ENCODE results near the gene PDGFD. TPM values are rescaled to one million over a fixed set of nuclear protein-coding genes. Genes with fewer than 3 reads are reported as not detected.

The PDGFD gene
- total and polyA plus RNA-seq, 2 donors (not counting 3 experiments of a cell fraction or from before 2014, with no cell fraction given): 6.3 to 13.1 TPM

GRCh38 chr11:104098555-104098954, 65.4 kb downstream of the PDGFD start:
- no peak overlapping the region for H3K4me2 ChIP-seq (ENCODE audit: insufficient read depth, low read length)
- intact Hi-C loops (cut with micrococcal nuclease) (no loop called here), dilution Hi-C loops (cut with MboI; ENCODE audit: extremely low pct_ligation_motif_present, low sequenced_read_pairs) (no loop called here)
- no peaks in the 10 kb centered on the region for H3K79me2 ChIP-seq (ENCODE audit: control insufficient read depth, insufficient read depth, low read length)
- H4K20me1 ChIP-seq (replicated peaks; ENCODE audit: control insufficient read depth, extremely low read depth, insufficient read depth, low read length): no peaks in the 10 kb centered on the region
- no peaks in the 10 kb centered on the region for H3K27me3 ChIP-seq (ENCODE audit: control insufficient read depth in 2 of 2, insufficient read depth in 2 of 2, low read length in 2 of 2)
- POLR2A ChIA-PET: no interaction called here
- BruUV-seq (replicated peaks): no TSS peak
- H3K9me1 ChIP-seq (replicated peaks; ENCODE audit: control insufficient read depth, extremely low read depth, insufficient read depth, low read length): no peaks in the 10 kb centered on the region
- H3K4me1 ChIP-seq (ENCODE audit: control insufficient read depth, extremely low read depth, insufficient read depth, low read length): no peaks in the 10 kb centered on the region
- no peak overlapping the region for H3K4me3 ChIP-seq (replicated peaks in 1 of 3; ENCODE audit: insufficient read depth in 1 of 3, low read depth in 1 of 3, low read length in 3 of 3)
- H3K9ac ChIP-seq (replicated peaks; ENCODE audit: extremely low read depth, insufficient read depth, low read length): no peak overlapping the region
- no peaks in the 10 kb centered on the region for H3K36me3 ChIP-seq (ENCODE audit: control insufficient read depth in 2 of 2, extremely low read depth in 1 of 2, insufficient read depth in 2 of 2, low read length in 2 of 2)
- DNase-seq (ENCODE audit: low read depth, low spot score) (no peak), FAIRE-seq (no peak)
- CTCF ChIA-PET: interaction anchor here (0.6 kb wide), 1 partner anchor 416 kb away, joined by 3 read pairs; no protein-coding TSS in a partner anchor
- H3K27ac ChIP-seq (ENCODE audit: insufficient read depth, low read depth, low read length): no peak overlapping the region
- no peaks in the 10 kb centered on the region for H3K9me3 ChIP-seq (replicated peaks; ENCODE audit: control insufficient read depth, insufficient read depth, low read length)
- H2AFZ ChIP-seq (ENCODE audit: low read depth, low read length): no peak overlapping the region
- TF ChIP-seq POLR2AphosphoS5 (IDR thresholded peaks at IDR 0.05; ENCODE audit: insufficient read depth, low read depth, low read length): no peak
- TF ChIP-seq JUN (IDR thresholded peaks at IDR 0.05; ENCODE audit: borderline replicate concordance, insufficient read depth, insufficient read length, low read depth): no peak
- no peak for TF ChIP-seq MAX (IDR thresholded peaks at IDR 0.05; ENCODE audit: insufficient read depth, insufficient read length)
- TF ChIP-seq EZH2 (IDR thresholded peaks at IDR 0.05; ENCODE audit: borderline replicate concordance, low read depth, low read length, severe bottlenecking): no peak
- no peak for TF ChIP-seq POLR2A (IDR thresholded peaks at IDR 0.05; ENCODE audit: low read depth, low read length)
- no peak for TF ChIP-seq GATA2 (IDR thresholded peaks at IDR 0.05; ENCODE audit: insufficient read depth, insufficient read length, low read depth, low read length)

GRCh38 chr11:104098132-104098531, 65.8 kb downstream of the PDGFD start:
- DNase-seq (ENCODE audit: low read depth, low spot score): no peak
- CTCF ChIA-PET: no interaction called here
- Histone ChIP-seq H4K20me1 (replicated peaks; ENCODE audit: control insufficient read depth, extremely low read depth, insufficient read depth, low read length) (no peaks in the 10 kb centered on the region), H3K79me2 (ENCODE audit: control insufficient read depth, insufficient read depth, low read length) (no peaks in the 10 kb centered on the region), H3K9me1 (replicated peaks; ENCODE audit: control insufficient read depth, extremely low read depth, insufficient read depth, low read length) (no peaks in the 10 kb centered on the region), H2AFZ (ENCODE audit: low read depth, low read length) (no peak overlapping the region), H3K27me3 (ENCODE audit: control insufficient read depth in 2 of 2, insufficient read depth in 2 of 2, low read length in 2 of 2) (no peaks in the 10 kb centered on the region), H3K27ac (ENCODE audit: insufficient read depth, low read depth, low read length) (no peak overlapping the region), H3K4me1 (ENCODE audit: control insufficient read depth, extremely low read depth, insufficient read depth, low read length) (no peaks in the 10 kb centered on the region), H3K4me2 (ENCODE audit: insufficient read depth, low read length) (no peak overlapping the region), H3K4me3 (replicated peaks in 1 of 3; ENCODE audit: insufficient read depth in 1 of 3, low read depth in 1 of 3, low read length in 3 of 3) (no peak overlapping the region), H3K9me3 (replicated peaks; ENCODE audit: control insufficient read depth, insufficient read depth, low read length) (no peaks in the 10 kb centered on the region), H3K9ac (replicated peaks; ENCODE audit: extremely low read depth, insufficient read depth, low read length) (no peak overlapping the region), H3K36me3 (ENCODE audit: control insufficient read depth in 2 of 2, extremely low read depth in 1 of 2, insufficient read depth in 2 of 2, low read length in 2 of 2) (no peaks in the 10 kb centered on the region)
- FAIRE-seq: no peak
- TF ChIP-seq CTCF (IDR thresholded peaks at IDR 0.05; ENCODE audit: extremely low read depth in 1 of 2, insufficient read depth in 1 of 2, low read depth in 1 of 2, low read length in 2 of 2) (no peak), POLR2AphosphoS5 (IDR thresholded peaks at IDR 0.05; ENCODE audit: insufficient read depth, low read depth, low read length) (no peak), MAX (IDR thresholded peaks at IDR 0.05; ENCODE audit: insufficient read depth, insufficient read length) (no peak), MYC (IDR thresholded peaks at IDR 0.05; ENCODE audit: low read depth, low read length) (no peak), GATA2 (IDR thresholded peaks at IDR 0.05; ENCODE audit: insufficient read depth, insufficient read length, low read depth, low read length) (no peak), FOS (IDR thresholded peaks at IDR 0.05; ENCODE audit: borderline replicate concordance, insufficient read depth, low read length) (no peak), JUN (IDR thresholded peaks at IDR 0.05; ENCODE audit: borderline replicate concordance, insufficient read depth, insufficient read length, low read depth) (no peak), EZH2 (IDR thresholded peaks at IDR 0.05; ENCODE audit: borderline replicate concordance, low read depth, low read length, severe bottlenecking) (no peak), POLR2A (IDR thresholded peaks at IDR 0.05; ENCODE audit: low read depth, low read length) (no peak)
- BruUV-seq (replicated peaks): no TSS peak
- intact Hi-C loops (cut with micrococcal nuclease) (no loop called here), dilution Hi-C loops (cut with MboI; ENCODE audit: extremely low pct_ligation_motif_present, low sequenced_read_pairs) (no loop called here)
- POLR2A ChIA-PET: no interaction called here

All from endothelial cell of umbilical vein (primary cell).